Measurements from ENCODE around the gene WDFY3.

- TF ChIP-seq CTCF (IDR thresholded peaks at IDR 0.05) (no peak), POLR2A (IDR thresholded peaks at IDR 0.05) (no peak)
Measured at GRCh38 chr4:84924434-84924833, 42.1 kb downstream of the WDFY3 start.

All from Peyer's patch (tissue), 4 donors.